Panc1 (cell line): ENCODE data around the gene SIGLEC15.

Source experiments
- POLR2AphosphoS5 ChIP-seq: IDR thresholded peaks from 2 replicates; pipeline ENCODE4 v1.6.1; 2012; ENCODE audit warnings: mild to moderate bottlenecking, low read depth, low read length, moderate library complexity
- SIN3A ChIP-seq: IDR thresholded peaks from 2 replicates; pipeline ENCODE4 v1.6.1; 2012; ENCODE audit warnings: low read depth, mild to moderate bottlenecking, low read length, moderate library complexity, borderline replicate concordance; ENCODE audit not compliant: insufficient read depth
- TCF7L2 ChIP-seq: IDR thresholded peaks from 2 replicates; pipeline ENCODE4 v1.6.1; 2011; ENCODE audit warnings: mild to moderate bottlenecking, low read depth, low read length, inconsistent platforms
- TF ChIP-seq, protein P1 (sequence below): fragments of 450-650 bp; IDR thresholded peaks from 2 replicates; pipeline ENCODE4 v1.5.1; 2017; ENCODE audit warnings: mild to moderate bottlenecking
- TF ChIP-seq, protein P2 (sequence below), 2 experiments: IDR thresholded peaks; 2 replicates each; pipeline ENCODE4 v1.6.1; 2011 to 2012; ENCODE audit warnings: low read depth in 2 of 2, control low read depth in 1 of 2, low read length in 1 of 2, mild to moderate bottlenecking in 1 of 2, moderate library complexity in 1 of 2; ENCODE audit not compliant: insufficient read depth in 1 of 2

DNA sequence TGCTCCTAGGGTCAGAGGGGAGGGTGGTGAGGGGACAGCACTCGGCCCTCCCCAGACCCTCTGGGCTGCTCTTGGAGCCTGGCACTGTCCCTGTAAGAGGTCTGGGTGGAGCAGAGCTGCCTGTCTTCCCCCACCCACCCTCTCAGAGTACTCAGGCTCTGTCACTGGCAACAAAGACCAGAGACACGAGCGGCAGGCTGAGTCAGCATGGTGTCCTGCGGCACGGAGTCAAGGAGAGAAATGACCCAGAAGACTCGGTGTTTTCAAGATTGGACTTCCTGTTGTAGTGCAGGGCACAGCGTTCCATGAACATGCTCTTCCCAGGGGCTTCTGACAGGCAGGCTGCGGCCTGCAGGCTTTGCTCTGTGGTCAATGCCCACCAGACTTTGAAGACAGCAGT lies 19.9 kb downstream of the SIGLEC15 start:
- TF ChIP-seq, protein P1, sequence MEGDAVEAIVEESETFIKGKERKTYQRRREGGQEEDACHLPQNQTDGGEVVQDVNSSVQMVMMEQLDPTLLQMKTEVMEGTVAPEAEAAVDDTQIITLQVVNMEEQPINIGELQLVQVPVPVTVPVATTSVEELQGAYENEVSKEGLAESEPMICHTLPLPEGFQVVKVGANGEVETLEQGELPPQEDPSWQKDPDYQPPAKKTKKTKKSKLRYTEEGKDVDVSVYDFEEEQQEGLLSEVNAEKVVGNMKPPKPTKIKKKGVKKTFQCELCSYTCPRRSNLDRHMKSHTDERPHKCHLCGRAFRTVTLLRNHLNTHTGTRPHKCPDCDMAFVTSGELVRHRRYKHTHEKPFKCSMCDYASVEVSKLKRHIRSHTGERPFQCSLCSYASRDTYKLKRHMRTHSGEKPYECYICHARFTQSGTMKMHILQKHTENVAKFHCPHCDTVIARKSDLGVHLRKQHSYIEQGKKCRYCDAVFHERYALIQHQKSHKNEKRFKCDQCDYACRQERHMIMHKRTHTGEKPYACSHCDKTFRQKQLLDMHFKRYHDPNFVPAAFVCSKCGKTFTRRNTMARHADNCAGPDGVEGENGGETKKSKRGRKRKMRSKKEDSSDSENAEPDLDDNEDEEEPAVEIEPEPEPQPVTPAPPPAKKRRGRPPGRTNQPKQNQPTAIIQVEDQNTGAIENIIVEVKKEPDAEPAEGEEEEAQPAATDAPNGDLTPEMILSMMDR: no peak
- TF ChIP-seq, protein P2, sequence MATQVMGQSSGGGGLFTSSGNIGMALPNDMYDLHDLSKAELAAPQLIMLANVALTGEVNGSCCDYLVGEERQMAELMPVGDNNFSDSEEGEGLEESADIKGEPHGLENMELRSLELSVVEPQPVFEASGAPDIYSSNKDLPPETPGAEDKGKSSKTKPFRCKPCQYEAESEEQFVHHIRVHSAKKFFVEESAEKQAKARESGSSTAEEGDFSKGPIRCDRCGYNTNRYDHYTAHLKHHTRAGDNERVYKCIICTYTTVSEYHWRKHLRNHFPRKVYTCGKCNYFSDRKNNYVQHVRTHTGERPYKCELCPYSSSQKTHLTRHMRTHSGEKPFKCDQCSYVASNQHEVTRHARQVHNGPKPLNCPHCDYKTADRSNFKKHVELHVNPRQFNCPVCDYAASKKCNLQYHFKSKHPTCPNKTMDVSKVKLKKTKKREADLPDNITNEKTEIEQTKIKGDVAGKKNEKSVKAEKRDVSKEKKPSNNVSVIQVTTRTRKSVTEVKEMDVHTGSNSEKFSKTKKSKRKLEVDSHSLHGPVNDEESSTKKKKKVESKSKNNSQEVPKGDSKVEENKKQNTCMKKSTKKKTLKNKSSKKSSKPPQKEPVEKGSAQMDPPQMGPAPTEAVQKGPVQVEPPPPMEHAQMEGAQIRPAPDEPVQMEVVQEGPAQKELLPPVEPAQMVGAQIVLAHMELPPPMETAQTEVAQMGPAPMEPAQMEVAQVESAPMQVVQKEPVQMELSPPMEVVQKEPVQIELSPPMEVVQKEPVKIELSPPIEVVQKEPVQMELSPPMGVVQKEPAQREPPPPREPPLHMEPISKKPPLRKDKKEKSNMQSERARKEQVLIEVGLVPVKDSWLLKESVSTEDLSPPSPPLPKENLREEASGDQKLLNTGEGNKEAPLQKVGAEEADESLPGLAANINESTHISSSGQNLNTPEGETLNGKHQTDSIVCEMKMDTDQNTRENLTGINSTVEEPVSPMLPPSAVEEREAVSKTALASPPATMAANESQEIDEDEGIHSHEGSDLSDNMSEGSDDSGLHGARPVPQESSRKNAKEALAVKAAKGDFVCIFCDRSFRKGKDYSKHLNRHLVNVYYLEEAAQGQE (IDR thresholded peaks at IDR 0.05; ENCODE audit: insufficient read depth in 1 of 2, low read depth in 2 of 2, low read length in 1 of 2): no peak
- no peak for TF ChIP-seq POLR2AphosphoS5
- no peak for TF ChIP-seq TCF7L2
- TF ChIP-seq SIN3A: no peak
